ENCODE measurements around the gene MRFAP1. TPM values are rescaled to one million over a fixed set of nuclear protein-coding genes. Genes with fewer than 3 reads are reported as not detected.

Gene MRFAP1
- total RNA-seq, 6 experiments from 2014 or later = 103 to 166 (median 129) TPM

DNA sequence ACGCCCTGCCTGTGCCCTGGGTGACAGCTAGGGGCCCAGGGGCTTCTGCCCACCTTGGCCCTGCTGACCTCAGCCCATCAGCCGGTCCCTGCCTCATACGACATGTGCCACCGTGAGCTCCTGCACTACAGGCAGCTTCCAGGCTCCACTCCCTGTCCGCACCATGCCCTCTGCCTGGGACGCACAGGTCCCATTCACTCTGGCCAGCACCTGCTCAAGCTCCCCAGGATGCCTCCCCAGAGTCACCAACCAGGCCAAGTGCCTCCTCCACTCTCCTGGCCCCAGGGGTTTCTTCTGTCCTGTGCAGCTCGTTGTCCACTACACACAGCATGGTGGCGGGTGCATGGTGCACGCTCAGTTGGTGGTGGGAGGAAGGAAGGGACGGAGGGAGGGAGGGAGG, 20.2 kb upstream of the MRFAP1 start:
- no peaks in the 10 kb centered on the region for H3K27me3 ChIP-seq
- no peaks in the 10 kb centered on the region for H3K9me3 ChIP-seq
- peaks cover 0 to 23% (median 0%) of the 10 kb centered on the region in 4 donors for H3K36me3 ChIP-seq
- H3K27ac ChIP-seq = no peak overlapping the region
- ATAC-seq = peak in 2 of 4 donors; percentile 7 to 27
- intact Hi-C loops (cut with DNase I) = no loop called here
- 73% methylated on average over 4 of the region's 10 CpGs for WGBS (ENCODE audit: insufficient coverage, low coverage, low lambda C conversion rate, missing lambda C conversion rate)
- no peaks in the 10 kb centered on the region for H3K4me1 ChIP-seq
- no peak for DNase-seq
- no peak overlapping the region for H3K4me3 ChIP-seq
- no peak for TF ChIP-seq POLR2A (IDR thresholded peaks at IDR 0.05)
- TF ChIP-seq, protein P1, sequence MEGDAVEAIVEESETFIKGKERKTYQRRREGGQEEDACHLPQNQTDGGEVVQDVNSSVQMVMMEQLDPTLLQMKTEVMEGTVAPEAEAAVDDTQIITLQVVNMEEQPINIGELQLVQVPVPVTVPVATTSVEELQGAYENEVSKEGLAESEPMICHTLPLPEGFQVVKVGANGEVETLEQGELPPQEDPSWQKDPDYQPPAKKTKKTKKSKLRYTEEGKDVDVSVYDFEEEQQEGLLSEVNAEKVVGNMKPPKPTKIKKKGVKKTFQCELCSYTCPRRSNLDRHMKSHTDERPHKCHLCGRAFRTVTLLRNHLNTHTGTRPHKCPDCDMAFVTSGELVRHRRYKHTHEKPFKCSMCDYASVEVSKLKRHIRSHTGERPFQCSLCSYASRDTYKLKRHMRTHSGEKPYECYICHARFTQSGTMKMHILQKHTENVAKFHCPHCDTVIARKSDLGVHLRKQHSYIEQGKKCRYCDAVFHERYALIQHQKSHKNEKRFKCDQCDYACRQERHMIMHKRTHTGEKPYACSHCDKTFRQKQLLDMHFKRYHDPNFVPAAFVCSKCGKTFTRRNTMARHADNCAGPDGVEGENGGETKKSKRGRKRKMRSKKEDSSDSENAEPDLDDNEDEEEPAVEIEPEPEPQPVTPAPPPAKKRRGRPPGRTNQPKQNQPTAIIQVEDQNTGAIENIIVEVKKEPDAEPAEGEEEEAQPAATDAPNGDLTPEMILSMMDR (IDR thresholded peaks at IDR 0.05) = no peak

DNA sequence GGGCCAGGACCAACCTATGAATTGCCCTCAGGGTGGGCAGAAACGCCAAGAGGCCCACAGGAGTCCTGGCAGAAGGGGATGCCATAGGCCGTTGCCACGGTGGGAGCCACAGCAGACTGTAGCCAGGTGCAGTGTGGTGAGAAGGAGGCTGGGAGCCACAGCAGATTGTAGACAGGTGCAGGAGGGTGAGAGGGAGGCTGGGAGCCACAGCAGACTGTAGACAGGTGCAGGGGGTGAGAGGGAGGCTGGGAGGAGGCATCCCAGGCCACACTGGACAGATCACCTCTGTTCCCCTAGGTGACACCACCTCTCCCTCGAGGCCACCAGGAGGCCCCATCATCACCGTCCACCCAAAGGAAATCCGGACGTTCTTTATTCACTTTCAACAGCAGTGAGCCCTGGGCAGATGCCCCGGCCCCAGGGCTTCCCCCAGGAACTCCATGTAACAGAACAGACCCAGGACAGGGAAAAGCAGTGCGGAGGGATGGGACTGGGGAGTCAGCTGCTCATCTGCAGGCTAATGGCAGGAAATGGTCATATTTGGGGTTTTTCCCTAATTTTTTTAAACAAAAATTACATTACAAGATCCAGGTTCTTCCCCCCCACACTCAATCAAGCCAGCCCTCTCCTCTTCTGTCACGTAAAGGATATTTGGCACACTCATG, 19.5 kb upstream of the MRFAP1 start:
- no peaks in the 10 kb centered on the region for H3K4me1 ChIP-seq
- H3K36me3 ChIP-seq = peaks cover 0 to 21% (median 0%) of the 10 kb centered on the region in 4 donors
- ATAC-seq (peak in 2 of 4 donors; percentile 18 to 39), DNase-seq (no peak)
- H3K4me3 ChIP-seq = no peak overlapping the region
- intact Hi-C loops (cut with DNase I) = no loop called here
- 90% methylated on average over 7 of the region's 10 CpGs for WGBS (ENCODE audit: insufficient coverage, low coverage, low lambda C conversion rate, missing lambda C conversion rate)
- no peak for TF ChIP-seq POLR2A (IDR thresholded peaks at IDR 0.05)
- TF ChIP-seq, protein P1 (IDR thresholded peaks at IDR 0.05) = no peak
- H3K9me3 ChIP-seq = no peaks in the 10 kb centered on the region
- H3K27ac ChIP-seq = no peak overlapping the region
- no peaks in the 10 kb centered on the region for H3K27me3 ChIP-seq

DNA sequence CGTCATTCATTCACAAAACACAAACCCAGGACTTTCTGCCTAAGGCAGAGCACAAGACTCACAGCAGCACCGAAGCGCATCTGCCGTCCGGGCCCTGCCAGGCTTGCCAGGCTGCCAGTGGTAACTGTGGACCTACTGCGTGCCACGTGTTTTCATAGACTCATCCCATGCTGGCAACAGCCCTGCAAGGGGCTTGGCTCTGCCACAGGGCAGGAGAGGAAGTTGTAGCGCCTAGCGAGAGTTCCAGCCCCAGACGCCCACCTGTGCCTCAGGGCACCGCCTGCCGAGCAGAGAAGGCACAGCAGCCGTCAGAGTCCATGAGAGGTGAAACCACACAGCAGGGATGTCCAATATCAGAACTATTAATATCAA, 18.9 kb upstream of the MRFAP1 start:
- peaks cover 0 to 16% (median 0%) of the 10 kb centered on the region in 4 donors for H3K36me3 ChIP-seq
- H3K27ac ChIP-seq = no peak overlapping the region
- TF ChIP-seq, protein P1 (IDR thresholded peaks at IDR 0.05) = no peak
- TF ChIP-seq POLR2A (IDR thresholded peaks at IDR 0.05) = no peak
- no peak overlapping the region for H3K4me3 ChIP-seq
- no peaks in the 10 kb centered on the region for H3K4me1 ChIP-seq
- no peak for DNase-seq
- no peak for ATAC-seq
- WGBS (ENCODE audit: insufficient coverage, low coverage, low lambda C conversion rate, missing lambda C conversion rate) = 67% methylated on average over 2 of the region's 13 CpGs
- H3K27me3 ChIP-seq = no peaks in the 10 kb centered on the region
- intact Hi-C loops (cut with DNase I) = no loop called here
- no peaks in the 10 kb centered on the region for H3K9me3 ChIP-seq

DNA sequence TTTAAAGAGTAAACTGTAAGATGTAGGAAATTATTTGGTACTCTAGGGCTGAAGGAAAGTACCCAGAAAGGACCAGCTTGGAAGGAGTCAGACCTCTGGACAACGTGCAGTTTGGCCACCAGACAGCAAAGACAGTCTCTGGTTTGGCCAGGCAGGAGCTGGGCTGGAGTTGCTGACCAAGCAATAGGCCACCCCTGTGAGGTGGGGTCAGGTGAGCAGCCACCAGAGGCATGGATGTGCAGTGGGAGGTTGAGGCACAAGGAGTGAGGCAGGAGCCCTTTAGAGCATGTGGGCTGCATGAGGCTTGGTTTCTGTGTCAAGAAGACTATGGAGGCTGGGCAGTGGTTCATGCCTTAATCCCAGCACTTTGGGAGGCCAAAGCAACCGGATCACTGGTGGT, 17.7 kb upstream of the MRFAP1 start:
- no peak for TF ChIP-seq POLR2A (IDR thresholded peaks at IDR 0.05)
- TF ChIP-seq, protein P1 (IDR thresholded peaks at IDR 0.05) = no peak
- Histone ChIP-seq H3K9me3 (no peaks in the 10 kb centered on the region), H3K36me3 (peaks cover 0 to 12% (median 0%) of the 10 kb centered on the region in 4 donors), H3K4me3 (no peak overlapping the region), H3K27me3 (no peaks in the 10 kb centered on the region), H3K27ac (no peak overlapping the region), H3K4me1 (no peaks in the 10 kb centered on the region)
- intact Hi-C loops (cut with DNase I) = no loop called here
- no CpG with 5 or more reads among the region's 2 CpGs for WGBS (ENCODE audit: insufficient coverage, low coverage, low lambda C conversion rate, missing lambda C conversion rate)
- ATAC-seq (no peak), DNase-seq (no peak)

Data from right lobe of liver (tissue), 6 donors.